ENCODE results near the gene RAB1A.

DNA sequence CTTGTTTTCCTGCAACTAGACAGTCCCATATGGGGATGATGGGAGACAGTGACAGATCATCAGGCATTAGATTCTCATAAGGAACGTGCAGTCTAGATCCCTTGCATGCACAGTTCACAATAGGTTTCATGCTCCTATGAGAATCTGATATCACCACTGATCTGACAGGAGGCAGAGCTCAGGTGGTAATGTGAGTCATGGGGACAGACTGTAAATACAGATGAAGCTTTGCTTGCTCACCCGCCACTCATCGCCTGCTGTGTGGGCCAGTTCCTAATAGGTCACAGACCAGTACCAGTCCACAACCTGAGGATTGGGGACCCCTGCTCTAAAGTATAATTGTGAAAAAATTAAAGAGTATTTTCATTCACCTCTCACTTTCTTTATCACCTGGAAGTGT is 23.6 kb upstream of the RAB1A start:
- TF ChIP-seq, protein P1, sequence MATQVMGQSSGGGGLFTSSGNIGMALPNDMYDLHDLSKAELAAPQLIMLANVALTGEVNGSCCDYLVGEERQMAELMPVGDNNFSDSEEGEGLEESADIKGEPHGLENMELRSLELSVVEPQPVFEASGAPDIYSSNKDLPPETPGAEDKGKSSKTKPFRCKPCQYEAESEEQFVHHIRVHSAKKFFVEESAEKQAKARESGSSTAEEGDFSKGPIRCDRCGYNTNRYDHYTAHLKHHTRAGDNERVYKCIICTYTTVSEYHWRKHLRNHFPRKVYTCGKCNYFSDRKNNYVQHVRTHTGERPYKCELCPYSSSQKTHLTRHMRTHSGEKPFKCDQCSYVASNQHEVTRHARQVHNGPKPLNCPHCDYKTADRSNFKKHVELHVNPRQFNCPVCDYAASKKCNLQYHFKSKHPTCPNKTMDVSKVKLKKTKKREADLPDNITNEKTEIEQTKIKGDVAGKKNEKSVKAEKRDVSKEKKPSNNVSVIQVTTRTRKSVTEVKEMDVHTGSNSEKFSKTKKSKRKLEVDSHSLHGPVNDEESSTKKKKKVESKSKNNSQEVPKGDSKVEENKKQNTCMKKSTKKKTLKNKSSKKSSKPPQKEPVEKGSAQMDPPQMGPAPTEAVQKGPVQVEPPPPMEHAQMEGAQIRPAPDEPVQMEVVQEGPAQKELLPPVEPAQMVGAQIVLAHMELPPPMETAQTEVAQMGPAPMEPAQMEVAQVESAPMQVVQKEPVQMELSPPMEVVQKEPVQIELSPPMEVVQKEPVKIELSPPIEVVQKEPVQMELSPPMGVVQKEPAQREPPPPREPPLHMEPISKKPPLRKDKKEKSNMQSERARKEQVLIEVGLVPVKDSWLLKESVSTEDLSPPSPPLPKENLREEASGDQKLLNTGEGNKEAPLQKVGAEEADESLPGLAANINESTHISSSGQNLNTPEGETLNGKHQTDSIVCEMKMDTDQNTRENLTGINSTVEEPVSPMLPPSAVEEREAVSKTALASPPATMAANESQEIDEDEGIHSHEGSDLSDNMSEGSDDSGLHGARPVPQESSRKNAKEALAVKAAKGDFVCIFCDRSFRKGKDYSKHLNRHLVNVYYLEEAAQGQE (IDR thresholded peaks at IDR 0.05; ENCODE audit: low read depth): no peak
- no peak for TF ChIP-seq CEBPB (IDR thresholded peaks at IDR 0.05)
- no peak for TF ChIP-seq EP300 (IDR thresholded peaks at IDR 0.05; ENCODE audit: borderline replicate concordance)
- no peak for TF ChIP-seq TAF1 (IDR thresholded peaks at IDR 0.05; ENCODE audit: low read depth)
- no peak for TF ChIP-seq TEAD4 (IDR thresholded peaks at IDR 0.05)
- TF ChIP-seq, protein P2, sequence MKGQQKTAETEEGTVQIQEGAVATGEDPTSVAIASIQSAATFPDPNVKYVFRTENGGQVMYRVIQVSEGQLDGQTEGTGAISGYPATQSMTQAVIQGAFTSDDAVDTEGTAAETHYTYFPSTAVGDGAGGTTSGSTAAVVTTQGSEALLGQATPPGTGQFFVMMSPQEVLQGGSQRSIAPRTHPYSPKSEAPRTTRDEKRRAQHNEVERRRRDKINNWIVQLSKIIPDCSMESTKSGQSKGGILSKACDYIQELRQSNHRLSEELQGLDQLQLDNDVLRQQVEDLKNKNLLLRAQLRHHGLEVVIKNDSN (IDR thresholded peaks at IDR 0.05): no peak
- TF ChIP-seq, protein P3, sequence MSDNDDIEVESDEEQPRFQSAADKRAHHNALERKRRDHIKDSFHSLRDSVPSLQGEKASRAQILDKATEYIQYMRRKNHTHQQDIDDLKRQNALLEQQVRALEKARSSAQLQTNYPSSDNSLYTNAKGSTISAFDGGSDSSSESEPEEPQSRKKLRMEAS (IDR thresholded peaks at IDR 0.05): no peak
- TF ChIP-seq NFIC (IDR thresholded peaks at IDR 0.05): no peak
- no peak for TF ChIP-seq TCF12 (IDR thresholded peaks at IDR 0.05; ENCODE audit: low read depth)
- TF ChIP-seq YY1 (IDR thresholded peaks at IDR 0.05; ENCODE audit: low read depth): no peak
- no peak for TF ChIP-seq ZBTB7A (IDR thresholded peaks at IDR 0.05; ENCODE audit: low read depth)

Measured in Ishikawa (cell line).